HG03354 (cell line): ENCODE data around the gene RNF213.

Experiments
- ATAC-seq: cut with Tn5 transposase; IDR thresholded peaks from one replicate; pipeline ENCODE4 v1.9.1; 2021; ENCODE audit warnings: mild to moderate bottlenecking; ENCODE audit not compliant: unreplicated experiment, poor library complexity, severe bottlenecking

The RNF213 gene

DNA sequence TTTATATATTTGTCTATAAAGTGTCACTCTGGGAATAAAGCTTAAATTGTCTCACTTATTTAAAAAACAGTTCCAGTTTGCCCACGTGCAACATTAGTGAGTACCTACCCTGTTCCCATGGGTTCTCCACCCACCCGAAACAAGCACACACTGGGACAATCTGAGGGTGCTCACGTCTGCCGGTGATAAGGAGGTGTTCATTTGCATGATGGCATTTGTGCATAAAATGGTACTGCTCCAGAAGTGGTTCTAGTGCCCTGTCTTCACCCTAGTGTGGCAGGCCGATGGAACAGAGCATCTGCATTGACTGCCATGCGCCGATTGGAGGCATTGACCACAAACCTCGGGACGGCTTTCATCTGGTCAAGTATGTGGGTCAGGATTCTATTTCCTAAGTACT, 118.7 kb downstream of the RNF213 start:
- no peak for ATAC-seq

GRCh38 chr17:80380068-80380467, 119.4 kb downstream of the RNF213 start:
- no peak for ATAC-seq

GRCh38 chr17:80380555-80381002, 119.9 kb downstream of the RNF213 start:
- no peak for ATAC-seq

DNA sequence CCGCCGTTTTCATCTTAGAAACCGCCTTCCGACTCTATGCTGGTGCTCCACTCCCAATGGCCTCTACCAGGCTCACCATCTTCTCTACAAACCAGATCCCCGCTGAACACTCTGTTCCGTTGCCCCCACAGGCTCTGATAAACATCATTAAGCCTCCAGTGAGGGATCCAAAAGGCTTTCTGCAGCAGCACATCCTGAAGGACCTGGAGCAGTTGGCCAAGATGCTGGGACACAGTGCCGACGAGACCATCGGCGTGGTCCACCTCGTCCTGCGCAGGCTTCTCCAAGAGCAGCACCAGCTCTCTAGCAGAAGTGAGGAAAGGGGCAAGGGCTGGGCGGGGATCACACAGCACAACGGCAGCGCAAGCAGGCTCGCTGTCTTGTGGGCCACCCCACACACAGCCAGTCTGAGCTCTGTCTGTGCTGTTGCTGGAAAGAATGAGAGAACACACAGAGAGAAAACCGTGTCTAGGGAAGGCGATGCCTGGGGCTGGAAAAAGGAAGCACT, 120.8 kb downstream of the RNF213 start:
- ATAC-seq, result no peak

DNA sequence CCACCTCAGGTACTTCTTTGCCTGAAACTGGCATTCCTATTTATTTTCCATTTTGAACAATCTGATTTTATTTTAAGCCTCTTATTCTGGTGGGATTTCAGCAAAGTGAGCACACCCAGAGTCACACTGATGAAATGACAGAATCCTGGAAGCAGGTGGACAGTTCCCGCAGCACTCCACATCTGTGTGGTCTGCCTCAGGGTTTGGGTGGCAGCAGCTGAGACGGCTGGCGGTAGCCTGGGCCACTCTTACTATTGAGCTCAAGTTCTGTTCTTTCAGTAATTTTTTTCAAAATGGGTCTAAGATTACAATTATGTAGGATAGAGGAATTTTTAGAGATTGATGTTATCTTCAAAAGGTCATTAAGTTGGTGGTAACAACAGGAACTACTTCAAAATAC, 121.8 kb downstream of the RNF213 start:
- no peak for ATAC-seq

- ATAC-seq, result no peak
Measured at GRCh38 chr17:80382956-80383355, 122.3 kb downstream of the RNF213 start.

DNA sequence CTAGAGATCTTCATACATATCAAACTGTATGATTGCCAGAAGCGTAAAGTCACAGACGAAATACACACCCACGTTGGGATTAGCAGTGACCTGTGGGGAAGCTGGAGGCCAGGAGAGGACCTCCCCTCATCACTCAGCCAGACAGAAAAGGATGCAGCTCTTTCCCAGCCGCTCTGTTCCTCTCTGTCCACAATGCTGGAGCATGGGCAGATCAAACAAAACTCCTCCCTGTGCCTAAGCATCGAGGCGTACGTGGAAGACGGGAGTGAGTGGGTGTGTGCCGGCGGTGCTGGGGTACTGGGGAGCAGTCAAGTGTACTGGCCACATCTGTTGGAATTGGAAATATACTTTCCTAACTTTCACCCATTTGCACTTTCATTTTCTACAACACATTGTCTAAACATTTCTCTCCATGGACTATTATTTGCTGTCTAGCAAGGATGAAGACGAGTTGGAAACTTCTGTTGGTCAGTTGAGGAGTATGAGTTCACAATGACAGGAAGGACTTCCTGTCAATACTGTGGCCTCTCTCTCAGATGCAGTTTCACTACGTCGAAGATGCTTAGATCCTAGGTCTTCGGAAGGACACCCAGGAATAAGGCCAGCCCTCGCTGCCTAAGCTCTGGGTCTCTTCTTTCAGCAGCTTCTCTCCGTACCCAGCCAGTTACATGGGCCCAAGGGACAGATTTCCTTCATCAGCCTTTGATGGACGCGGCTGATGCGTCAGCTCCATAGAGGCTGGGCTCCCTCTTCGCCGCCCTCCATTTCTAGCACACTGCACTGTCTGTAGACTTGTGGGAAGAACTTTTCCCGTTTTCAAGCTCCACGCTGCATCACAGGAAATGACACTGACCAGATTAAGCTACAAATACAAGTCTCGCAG, 123.7 kb downstream of the RNF213 start:
- no peak for ATAC-seq

DNA sequence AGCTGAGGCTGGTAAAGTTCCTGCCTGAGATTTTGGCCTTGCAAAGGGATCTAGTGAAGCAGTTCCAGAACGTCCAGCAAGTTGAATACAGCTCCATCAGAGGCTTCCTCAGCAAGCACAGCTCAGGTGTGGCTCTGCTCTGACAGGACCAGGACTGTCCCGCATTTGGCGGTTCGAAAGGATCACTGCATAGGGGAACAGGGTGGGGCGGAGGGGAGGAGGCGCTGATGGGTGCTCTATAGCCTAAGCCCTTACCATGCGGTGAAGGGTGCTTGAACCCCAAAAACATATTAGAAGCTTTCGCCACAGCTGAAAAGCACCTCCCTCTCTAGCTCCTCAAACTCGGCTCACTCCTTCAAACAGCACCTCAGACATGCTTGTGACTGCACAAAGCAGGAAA, 124.4 kb downstream of the RNF213 start:
- ATAC-seq, result no peak

DNA sequence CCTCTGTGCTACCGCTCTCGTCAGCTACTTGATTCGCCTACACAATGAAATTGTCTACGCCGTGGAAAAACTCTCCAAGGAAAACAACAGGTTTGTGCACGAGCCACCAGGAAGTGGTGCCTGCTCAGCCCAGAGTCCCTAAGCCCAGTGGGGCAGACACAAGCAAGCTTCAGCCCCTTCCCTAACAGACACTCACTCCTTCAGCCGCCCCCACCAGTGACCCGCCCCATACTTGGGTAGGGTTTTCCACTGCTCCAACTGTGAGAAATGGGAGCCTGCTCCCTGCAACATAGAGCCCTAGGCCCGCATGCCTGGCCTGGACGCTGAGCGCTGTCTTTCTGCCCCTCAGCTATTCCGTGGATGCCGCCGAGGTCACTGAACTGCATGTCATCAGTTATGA, 125.7 kb downstream of the RNF213 start:
- no peak for ATAC-seq

DNA sequence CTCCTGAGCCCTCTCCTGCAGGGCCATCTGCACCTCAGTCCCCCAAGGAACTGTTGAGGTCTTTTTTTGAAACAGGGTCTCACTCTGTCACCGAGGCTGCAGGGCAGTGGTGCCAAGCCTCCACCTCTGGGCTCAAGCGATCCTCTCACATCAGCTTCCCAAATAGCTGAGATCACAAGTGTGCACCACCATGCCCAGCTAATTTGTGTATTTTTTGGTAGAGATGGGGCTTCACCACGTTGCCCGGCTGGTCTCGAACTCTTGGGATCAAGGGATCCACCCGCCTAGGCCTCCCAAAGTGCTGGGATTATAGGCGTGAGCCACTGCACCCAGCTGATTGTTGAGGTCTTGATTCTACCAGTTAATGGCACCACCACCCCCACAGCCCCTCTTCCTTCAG, 126.4 kb downstream of the RNF213 start:
- ATAC-seq, result no peak

DNA sequence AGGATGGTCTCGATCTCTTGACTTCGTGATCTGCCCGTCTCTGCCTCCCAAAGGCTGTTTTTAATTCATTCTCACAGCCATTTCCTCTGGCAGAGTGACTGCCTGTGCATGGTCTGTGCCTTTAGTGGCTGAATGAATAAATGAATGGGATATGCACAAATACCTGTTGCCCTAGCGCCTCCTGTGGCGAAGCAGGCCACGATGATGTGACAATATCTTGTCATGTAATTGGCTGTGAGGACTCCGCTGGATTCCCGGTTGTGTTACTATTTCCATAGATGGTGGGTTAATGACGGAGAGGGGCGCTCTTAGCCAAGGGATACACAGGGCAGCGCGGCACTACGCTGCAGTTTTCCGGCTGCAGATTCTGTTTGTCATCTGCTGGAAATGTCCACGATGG, 127.5 kb downstream of the RNF213 start:
- no peak for ATAC-seq

- no peak for ATAC-seq
Measured at GRCh38 chr17:80388601-80389000, 127.9 kb downstream of the RNF213 start.

DNA sequence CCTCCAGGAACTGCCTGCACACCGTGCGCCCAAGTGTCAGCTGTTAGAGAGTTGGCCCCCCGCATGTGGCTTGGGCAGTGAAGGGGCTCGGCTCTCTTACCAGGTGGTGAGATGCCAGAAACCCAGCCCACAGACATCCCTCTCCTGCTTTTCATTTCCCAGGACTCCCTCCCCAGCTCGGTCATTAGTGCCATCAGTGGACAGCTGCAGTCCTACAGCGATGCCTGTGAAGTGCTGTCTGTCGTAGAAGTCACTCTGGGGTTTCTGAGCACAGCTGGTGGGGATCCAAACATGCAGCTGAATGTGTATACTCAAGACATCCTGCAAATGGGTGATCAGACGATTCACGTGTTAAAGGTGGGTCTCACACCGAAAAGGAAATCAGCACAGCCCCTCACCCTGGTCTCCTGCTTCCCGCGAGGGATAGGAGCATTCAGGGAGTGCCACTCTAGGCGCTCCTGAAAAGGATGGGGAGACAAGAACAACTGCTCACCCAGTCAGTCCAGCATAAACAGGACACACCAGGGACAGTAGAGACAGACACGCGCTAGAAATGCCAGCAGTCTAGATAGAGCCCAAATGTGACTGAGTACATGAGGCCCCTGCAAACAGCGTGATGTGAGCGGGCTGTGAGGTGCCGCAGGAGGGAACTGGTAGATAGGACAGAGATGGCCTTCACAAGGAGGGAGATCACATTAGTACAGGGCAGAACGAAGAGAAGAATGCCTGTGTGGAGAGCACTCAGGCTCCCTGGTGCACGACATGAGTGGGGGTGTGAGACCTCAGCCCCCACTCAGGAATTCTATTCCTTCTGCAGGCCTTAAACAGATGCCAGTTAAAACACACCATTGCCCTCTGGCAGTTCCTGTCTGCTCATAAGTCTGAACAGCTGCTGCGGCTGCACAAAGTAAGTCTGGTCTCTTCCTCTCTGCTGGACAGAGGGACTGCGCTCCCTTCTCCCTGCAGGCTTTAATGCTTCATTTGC, 128.7 kb downstream of the RNF213 start:
- no peak for ATAC-seq

DNA sequence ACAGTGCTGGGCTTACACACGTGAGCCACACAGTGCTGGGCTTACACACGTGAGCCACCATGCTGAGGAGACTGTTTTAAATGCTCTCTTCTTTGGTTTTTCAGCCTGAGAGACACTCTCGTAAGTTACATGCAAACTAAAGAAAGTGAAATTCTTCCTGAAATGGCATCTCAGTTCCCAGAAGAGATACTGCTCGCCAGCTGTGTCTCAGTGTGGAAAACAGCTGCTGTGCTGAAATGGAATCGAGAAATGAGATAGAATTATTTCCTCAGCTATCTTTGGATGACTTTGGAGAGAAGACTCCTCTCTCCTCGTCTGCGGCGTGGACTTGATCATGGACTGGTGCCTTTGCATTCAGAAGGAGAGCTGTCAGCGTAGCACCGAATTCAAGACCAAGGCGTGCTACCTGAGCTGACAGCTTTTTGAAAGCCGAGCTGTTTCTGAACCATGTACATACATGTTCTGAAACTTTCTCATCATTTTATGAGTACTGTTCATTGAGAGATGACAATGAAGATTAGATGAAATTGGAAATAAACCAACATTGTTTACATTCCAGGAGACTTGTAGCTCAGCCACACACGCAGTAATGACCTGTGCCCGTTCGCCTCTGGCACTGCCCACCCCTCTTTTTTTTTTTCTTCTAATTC, 132.7 kb downstream of the RNF213 start:
- no peak for ATAC-seq

GRCh38 chr17:80393961-80394360, 133.3 kb downstream of the RNF213 start:
- ATAC-seq, result no peak

- ATAC-seq, result no peak
Measured at GRCh38 chr17:80394629-80395216, 134.1 kb downstream of the RNF213 start.

DNA sequence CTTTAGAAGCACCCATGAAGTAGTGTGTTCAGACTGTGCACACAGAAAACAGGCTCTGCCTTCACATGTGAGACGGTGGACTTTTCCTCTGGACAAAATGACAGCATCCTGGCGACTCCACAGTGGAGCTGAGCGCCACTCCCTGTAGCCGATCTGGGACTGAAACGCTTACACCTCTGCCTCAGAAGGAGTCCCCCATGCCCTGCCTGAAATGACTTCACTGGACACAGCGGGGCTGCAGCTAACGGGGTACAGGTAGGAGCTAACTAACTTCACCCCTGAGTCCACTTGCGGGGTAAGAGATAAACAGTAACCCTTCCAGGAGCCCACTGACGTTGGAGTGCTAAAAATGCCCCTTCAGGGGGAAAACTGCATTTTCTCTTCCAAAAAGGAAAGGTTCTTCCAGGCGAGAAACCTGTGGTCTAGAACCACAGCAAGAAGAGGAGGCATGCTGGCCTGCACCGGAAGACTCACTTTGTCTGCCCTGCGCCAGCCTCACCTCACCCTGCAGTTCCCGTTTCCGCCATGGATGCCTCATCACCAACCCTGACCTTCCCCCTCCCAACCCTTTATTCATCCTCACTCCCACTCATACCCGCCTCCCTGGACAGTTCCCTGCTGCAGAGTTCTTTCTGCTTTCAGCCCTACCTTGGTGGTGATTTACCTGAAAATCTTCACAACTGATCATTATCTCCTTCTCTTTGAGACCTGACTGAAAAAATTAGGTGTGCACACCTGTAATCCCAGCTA, 134.9 kb downstream of the RNF213 start:
- no peak for ATAC-seq

- no peak for ATAC-seq
Measured at GRCh38 chr17:80396157-80397033, 135.7 kb downstream of the RNF213 start.
